Esophagus squamous epithelium (tissue), 4 donors: ENCODE measurements around the gene FLT1.

ENCODE experiments used
- CTCF ChIP-seq, 6 experiments: fragments of 450-650 bp in 4 of 6; fragments of 200-600 bp in 2 of 6; sonication (generic) in 2 of 6; IDR thresholded peaks; one replicate each; pipeline ENCODE4 v1.5.1; 2016 to 2019; ENCODE audit warnings: antibody characterized with exemption in 6 of 6, mild to moderate bottlenecking in 4 of 6, moderate library complexity in 4 of 6
- POLR2A ChIP-seq, 4 donors: fragments of 450-650 bp; IDR thresholded peaks; one replicate each; pipeline ENCODE4 v1.6.1; 2017; ENCODE audit warnings: antibody characterized with exemption in 4 of 4, mild to moderate bottlenecking in 4 of 4, moderate library complexity in 3 of 4

- no peak for TF ChIP-seq CTCF (IDR thresholded peaks at IDR 0.05)
- no peak for TF ChIP-seq POLR2A (IDR thresholded peaks at IDR 0.05)
Measured at GRCh38 chr13:28339419-28339818, 155.5 kb downstream of the FLT1 start.
